ENCODE results near the gene MUC12.

- TF ChIP-seq CTCF (IDR thresholded peaks at IDR 0.05) (no peak), EP300 (IDR thresholded peaks at IDR 0.05) (no peak)
Observed at GRCh38 chr7:101018271-101019167, 49.2 kb downstream of the MUC12 start.

Measured in gastroesophageal sphincter (tissue), 3 donors.